LHCN-M2 (cell line): ENCODE measurements around the gene SPHKAP. TPM values are rescaled to one million over a fixed set of nuclear protein-coding genes. Genes with fewer than 3 reads are reported as not detected.
"Not testable (repeated sequence)": the region's sequence is repeated elsewhere in the genome, so short reads cannot be mapped to it uniquely, and the experiment has no call there.

ENCODE experiments used
- DNase-seq: peaks from one replicate; pipeline ENCODE4 v3.0.0-alpha.2; 2012; ENCODE audit warnings: low read depth
- total RNA-seq: library from RNA; depleted of rRNA; stranded (reverse); fragments of >200 nt; gene quantifications from 2 replicates; pipeline ENCODE4 v1.2.3, GENCODE V29; 2014

Gene SPHKAP
- total RNA-seq, 1 experiment from 2014 or later, result not detected

GRCh38 chr2:228103379-228103778 lies 78.1 kb downstream of the SPHKAP start:
- DNase-seq, result no peak

- DNase-seq, result no peak
Measured at GRCh38 chr2:228102949-228103348, 78.5 kb downstream of the SPHKAP start.

GRCh38 chr2:228094377-228094921 lies 87.0 kb downstream of the SPHKAP start:
- DNase-seq, result peak; percentile 1

GRCh38 chr2:228092056-228092455 lies 89.4 kb downstream of the SPHKAP start:
- DNase-seq, result no peak

GRCh38 chr2:228086561-228086960 lies 94.9 kb downstream of the SPHKAP start:
- no peak for DNase-seq

GRCh38 chr2:228084717-228085116 lies 96.8 kb downstream of the SPHKAP start:
- no peak for DNase-seq

- DNase-seq, result no peak
Measured at GRCh38 chr2:228083131-228083530, 98.4 kb downstream of the SPHKAP start.

- no peak for DNase-seq
Measured at GRCh38 chr2:228082571-228082970, 98.9 kb downstream of the SPHKAP start.

GRCh38 chr2:228079194-228079593 lies 102.3 kb downstream of the SPHKAP start:
- no peak for DNase-seq

- DNase-seq, result not testable (repeated sequence)
Measured at GRCh38 chr2:228076695-228077094, 104.8 kb downstream of the SPHKAP start.

GRCh38 chr2:228072669-228073068 lies 108.8 kb downstream of the SPHKAP start:
- no peak for DNase-seq

GRCh38 chr2:228067309-228067708 lies 114.2 kb downstream of the SPHKAP start:
- DNase-seq, result no peak

- no peak for DNase-seq
Measured at GRCh38 chr2:228066126-228066798, 115.2 kb downstream of the SPHKAP start.

- no peak for DNase-seq
Measured at GRCh38 chr2:228065686-228066085, 115.8 kb downstream of the SPHKAP start.

- no peak for DNase-seq
Measured at GRCh38 chr2:228064796-228065315, 116.6 kb downstream of the SPHKAP start.

GRCh38 chr2:228064024-228064423 lies 117.5 kb downstream of the SPHKAP start:
- no peak for DNase-seq

GRCh38 chr2:228063558-228063957 lies 117.9 kb downstream of the SPHKAP start:
- no peak for DNase-seq

- no peak for DNase-seq
Measured at GRCh38 chr2:228059735-228060134, 121.8 kb downstream of the SPHKAP start.

- DNase-seq, result no peak
Measured at GRCh38 chr2:228056293-228057097, 125.0 kb downstream of the SPHKAP start.

- DNase-seq, result peak; percentile 41
Measured at GRCh38 chr2:228048838-228049490, 132.5 kb downstream of the SPHKAP start.

- DNase-seq, result no peak
Measured at GRCh38 chr2:228040995-228041394, 140.5 kb downstream of the SPHKAP start.
